Loucy (cell line): Measurements from ENCODE around the gene ACTA2.
A peak's percentile ranks its signal among the peaks of the same experiment; 100 is the strongest.

Experiments
- H2AFZ ChIP-seq: fragments of 200-600 bp; sonication (generic); 2 replicates; pipeline ENCODE4 v1.6.0; 2016; ENCODE audit warnings: antibody characterized with exemption, mild to moderate bottlenecking, low read length, moderate library complexity
- H3F3A ChIP-seq: fragments of 200-600 bp; 2 replicates; pipeline ENCODE4 v1.6.0; 2016; ENCODE audit warnings: antibody characterized with exemption, low read depth, mild to moderate bottlenecking
- H3K27me3 ChIP-seq: fragments of 200-600 bp; sonication (generic); 2 replicates; pipeline ENCODE4 v1.6.1; 2014; ENCODE audit warnings: low read length, mild to moderate bottlenecking; ENCODE audit not compliant: insufficient read depth, poor library complexity, severe bottlenecking
- H3K36me3 ChIP-seq: fragments of 200-600 bp; sonication (generic); 2 replicates; pipeline ENCODE4 v1.6.1; 2016; ENCODE audit warnings: low read length; ENCODE audit not compliant: insufficient read depth
- H3K4me1 ChIP-seq: fragments of 200-600 bp; sonication (generic); 2 replicates; pipeline ENCODE4 v1.5.1; 2014; ENCODE audit warnings: low read length, mild to moderate bottlenecking; ENCODE audit not compliant: insufficient read depth, poor library complexity, severe bottlenecking
- H3K4me2 ChIP-seq: fragments of 200-600 bp; sonication (generic); 2 replicates; pipeline ENCODE4 v1.6.0; 2014; ENCODE audit warnings: antibody characterized with exemption, low read length, low read depth, mild to moderate bottlenecking; ENCODE audit not compliant: poor library complexity, severe bottlenecking
- H3K4me3 ChIP-seq: fragments of 200-600 bp; sonication (generic); 2 replicates; pipeline ENCODE4 v1.5.1; 2014; ENCODE audit warnings: low read length, mild to moderate bottlenecking, mixed read lengths; ENCODE audit not compliant: poor library complexity, severe bottlenecking
- H3K79me2 ChIP-seq: fragments of 200-600 bp; sonication (generic); 2 replicates; pipeline ENCODE4 v1.6.1; 2014; ENCODE audit warnings: low read length; ENCODE audit not compliant: insufficient read depth
- H3K9ac ChIP-seq: fragments of 200-600 bp; sonication (generic); 2 replicates; pipeline ENCODE4 v1.6.0; 2014; ENCODE audit warnings: mild to moderate bottlenecking, low read depth, low read length, moderate library complexity; ENCODE audit not compliant: poor library complexity, severe bottlenecking
- H3K9me2 ChIP-seq: fragments of 200-600 bp; sonication (generic); replicated peaks from 2 replicates; pipeline ENCODE4 v1.6.1; 2016; ENCODE audit warnings: low read depth, low read length, mixed read lengths
- H3K9me3 ChIP-seq: fragments of 200-600 bp; sonication (generic); 2 replicates; pipeline ENCODE4 v1.6.1; 2014; ENCODE audit warnings: mild to moderate bottlenecking, antibody characterized with exemption, low read length, low read depth; ENCODE audit not compliant: insufficient read depth
- H4K20me1 ChIP-seq: fragments of 200-600 bp; sonication (generic); 2 replicates; pipeline ENCODE4 v1.6.0; 2014; ENCODE audit warnings: antibody characterized with exemption, low read length, mild to moderate bottlenecking; ENCODE audit not compliant: insufficient read depth, poor library complexity, severe bottlenecking
- CTCF ChIP-seq: fragments of 200-600 bp; sonication (generic); conservative IDR thresholded peaks from 2 replicates; pipeline ENCODE4 v1.5.1; 2014; ENCODE audit warnings: mild to moderate bottlenecking, antibody characterized with exemption, low read length
- EZH2phosphoT487 ChIP-seq: fragments of 200-600 bp; IDR thresholded peaks from 2 replicates; pipeline ENCODE4 v1.6.1; 2018; ENCODE audit warnings: antibody characterized with exemption, mild to moderate bottlenecking, moderate library complexity, borderline replicate concordance

The ACTA2 gene

GRCh38 chr10:88964360-88964759, 11.8 kb upstream of the ACTA2 start:
- no peak overlapping the region for H3K4me3 ChIP-seq
- H3K4me2 ChIP-seq, result no peak overlapping the region
- peaks cover 5% of the 10 kb centered on the region for H3K27me3 ChIP-seq
- H3K4me1 ChIP-seq, result peaks cover 10% of the 10 kb centered on the region
- no peaks in the 10 kb centered on the region for H3K9me2 ChIP-seq
- no peak for TF ChIP-seq CTCF
- no peak for TF ChIP-seq EZH2phosphoT487
- H3F3A ChIP-seq, result no peaks in the 10 kb centered on the region
- H3K9me3 ChIP-seq, result no peaks in the 10 kb centered on the region
- no peaks in the 10 kb centered on the region for H4K20me1 ChIP-seq
- no peak overlapping the region for H3K9ac ChIP-seq
- no peaks in the 10 kb centered on the region for H3K36me3 ChIP-seq
- no peaks in the 10 kb centered on the region for H3K79me2 ChIP-seq
- H2AFZ ChIP-seq, result no peak overlapping the region

GRCh38 chr10:88963318-88963717, 10.7 kb upstream of the ACTA2 start:
- no peaks in the 10 kb centered on the region for H4K20me1 ChIP-seq
- TF ChIP-seq EZH2phosphoT487 (no peak), CTCF (peak; percentile 44)
- H3K36me3 ChIP-seq, result no peaks in the 10 kb centered on the region
- no peak overlapping the region for H3K4me2 ChIP-seq
- H3K27me3 ChIP-seq, result peaks cover 5% of the 10 kb centered on the region
- H3K9me2 ChIP-seq, result no peaks in the 10 kb centered on the region
- H3F3A ChIP-seq, result no peaks in the 10 kb centered on the region
- no peaks in the 10 kb centered on the region for H3K9me3 ChIP-seq
- peaks cover 10% of the 10 kb centered on the region for H3K4me1 ChIP-seq
- no peaks in the 10 kb centered on the region for H3K79me2 ChIP-seq
- H3K9ac ChIP-seq, result no peak overlapping the region
- no peak overlapping the region for H2AFZ ChIP-seq
- H3K4me3 ChIP-seq, result no peak overlapping the region

- H3K36me3 ChIP-seq, result no peaks in the 10 kb centered on the region
- H3F3A ChIP-seq, result no peaks in the 10 kb centered on the region
- H4K20me1 ChIP-seq, result no peaks in the 10 kb centered on the region
- no peaks in the 10 kb centered on the region for H3K9me3 ChIP-seq
- H3K4me1 ChIP-seq, result peaks cover 10% of the 10 kb centered on the region
- H3K27me3 ChIP-seq, result peaks cover 5% of the 10 kb centered on the region
- no peaks in the 10 kb centered on the region for H3K79me2 ChIP-seq
- no peak overlapping the region for H3K4me3 ChIP-seq
- no peaks in the 10 kb centered on the region for H3K9me2 ChIP-seq
- peak overlapping the region; percentile 20 for H3K4me2 ChIP-seq
- no peak overlapping the region for H3K9ac ChIP-seq
- TF ChIP-seq EZH2phosphoT487, result no peak
- TF ChIP-seq CTCF, result no peak
- no peak overlapping the region for H2AFZ ChIP-seq
These were observed 9.8 kb upstream of the ACTA2 start for GRCh38 chr10:88962336-88962735.
